ENCODE results near the gene PTPRE.

GRCh38 chr10:127878475-127879055, 28.3 kb upstream of the PTPRE start:
- no peak for TF ChIP-seq POLR2AphosphoS5 (IDR thresholded peaks at IDR 0.05)
- TF ChIP-seq CTCF (IDR thresholded peaks at IDR 0.05) = no peak
- TF ChIP-seq POLR2A (IDR thresholded peaks at IDR 0.05) = no peak
- TF ChIP-seq EP300 (IDR thresholded peaks at IDR 0.05) = no peak
